ENCODE measurements around the gene TEX22.

TEX22 gene

DNA sequence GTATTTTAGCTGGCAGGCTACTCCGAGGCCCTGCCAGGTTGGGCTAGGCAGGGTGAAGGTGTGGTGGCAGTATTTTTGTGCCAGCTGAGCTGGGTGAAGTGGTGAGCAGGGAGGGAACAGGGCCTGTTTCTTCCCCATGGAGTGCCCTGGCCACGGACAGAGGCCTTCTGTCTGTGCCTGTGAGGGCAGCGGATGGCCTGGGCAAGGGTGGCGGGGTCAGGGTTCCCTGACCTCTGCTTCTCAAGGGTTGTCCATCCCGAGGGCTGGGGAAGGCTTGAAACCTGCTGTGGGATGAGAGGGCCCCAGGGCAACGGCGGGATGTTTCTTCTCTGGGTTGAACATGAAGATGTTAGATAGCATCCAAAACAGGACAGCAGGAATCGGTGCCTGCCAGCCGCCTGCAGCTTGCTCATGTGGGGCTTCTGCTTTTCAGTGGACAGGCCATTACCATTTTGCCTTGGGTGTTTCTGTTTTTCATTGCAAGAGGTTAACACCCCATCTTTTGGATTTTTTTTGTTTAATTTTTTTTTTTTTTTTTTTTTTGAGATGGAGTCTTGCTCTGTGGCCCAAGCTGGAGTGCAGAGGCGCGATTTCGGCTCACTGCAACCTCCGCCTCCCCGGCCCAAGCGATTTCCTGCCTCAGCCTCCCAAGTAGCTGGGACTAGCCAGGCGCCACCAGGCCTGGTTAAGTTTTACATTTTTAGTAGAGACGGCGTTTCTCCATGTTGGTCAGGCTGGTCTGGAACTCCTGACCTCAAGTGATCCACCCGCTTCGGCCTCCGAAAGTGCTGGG is 24.6 kb downstream of the TEX22 start:
- DNase-seq, result no peak

DNA sequence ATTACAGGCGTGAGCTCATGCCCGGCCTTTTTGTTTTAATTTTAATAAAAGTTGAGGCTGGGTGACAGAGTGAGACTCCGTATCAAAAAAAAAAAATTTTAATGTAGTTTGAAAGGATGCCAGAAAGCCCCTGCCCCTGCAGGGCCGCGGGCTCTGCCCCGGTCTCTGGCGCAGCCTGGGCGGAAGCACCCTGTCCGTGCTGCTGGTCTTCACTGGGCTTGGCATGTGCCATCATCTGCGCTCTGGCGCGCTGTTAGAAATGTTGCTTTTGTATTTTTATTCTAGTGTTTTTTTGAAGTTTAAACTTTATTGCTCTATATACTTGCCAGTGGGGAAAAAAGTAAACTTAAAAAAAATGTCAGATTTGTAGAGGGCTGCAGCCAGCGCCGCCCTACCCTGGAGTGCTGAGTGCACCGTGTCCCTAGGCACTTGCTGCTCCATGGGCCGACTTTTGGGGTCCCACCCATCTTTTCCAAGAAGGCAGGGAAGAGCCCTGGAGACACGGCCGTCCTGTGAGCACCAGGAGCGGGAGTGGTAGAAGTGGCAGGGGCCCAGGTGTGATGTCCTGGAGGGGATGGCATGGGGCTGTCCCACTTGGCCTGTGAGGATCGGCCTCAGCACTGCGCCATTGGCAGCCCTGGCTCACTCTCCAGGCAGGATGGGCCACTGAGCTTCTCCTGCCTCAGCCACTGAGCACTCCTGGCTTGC is 25.3 kb downstream of the TEX22 start:
- DNase-seq, result no peak

DNA sequence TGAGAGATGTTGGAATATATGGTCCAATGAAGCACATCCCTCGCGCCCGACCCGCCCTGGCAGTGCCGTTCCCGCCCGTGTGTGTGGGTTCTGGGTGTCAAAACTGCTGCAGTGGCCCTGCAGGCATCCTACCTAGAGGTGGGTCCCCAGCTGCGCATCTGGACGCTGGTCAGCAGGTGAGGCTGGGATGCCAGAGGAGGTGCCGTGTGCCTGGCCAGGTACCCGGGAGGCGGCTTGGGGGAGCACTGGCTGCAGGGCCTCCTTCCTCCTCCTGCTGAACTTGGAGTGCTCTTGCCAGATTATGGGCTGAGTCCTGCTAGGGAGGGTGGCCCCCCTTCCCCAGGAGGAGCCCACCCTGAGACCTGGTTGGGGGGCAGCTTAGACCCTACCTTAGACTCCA is 26.5 kb downstream of the TEX22 start:
- DNase-seq, result no peak

DNA sequence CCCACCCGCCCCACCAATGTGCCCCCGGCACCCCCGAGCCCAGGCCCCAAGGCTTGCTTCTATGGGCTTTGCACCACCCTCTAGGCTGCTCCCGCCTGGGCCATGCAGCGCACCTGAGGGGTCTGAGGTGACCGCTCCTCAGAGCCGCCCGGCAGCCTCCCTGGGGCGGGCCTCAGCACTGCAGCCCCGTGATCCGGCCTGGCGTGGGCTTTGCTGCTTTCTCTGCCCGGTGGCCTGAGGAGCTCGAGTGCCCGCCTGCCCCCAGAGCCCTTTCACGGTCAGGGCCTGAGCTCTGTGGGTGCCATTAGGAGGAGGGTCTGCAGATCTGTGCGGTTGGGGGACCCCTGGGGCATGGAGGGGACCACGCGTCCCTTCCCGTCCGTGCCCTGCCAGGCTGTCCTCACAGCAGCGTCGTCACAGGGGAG is 27.5 kb downstream of the TEX22 start:
- no peak for DNase-seq

DNA sequence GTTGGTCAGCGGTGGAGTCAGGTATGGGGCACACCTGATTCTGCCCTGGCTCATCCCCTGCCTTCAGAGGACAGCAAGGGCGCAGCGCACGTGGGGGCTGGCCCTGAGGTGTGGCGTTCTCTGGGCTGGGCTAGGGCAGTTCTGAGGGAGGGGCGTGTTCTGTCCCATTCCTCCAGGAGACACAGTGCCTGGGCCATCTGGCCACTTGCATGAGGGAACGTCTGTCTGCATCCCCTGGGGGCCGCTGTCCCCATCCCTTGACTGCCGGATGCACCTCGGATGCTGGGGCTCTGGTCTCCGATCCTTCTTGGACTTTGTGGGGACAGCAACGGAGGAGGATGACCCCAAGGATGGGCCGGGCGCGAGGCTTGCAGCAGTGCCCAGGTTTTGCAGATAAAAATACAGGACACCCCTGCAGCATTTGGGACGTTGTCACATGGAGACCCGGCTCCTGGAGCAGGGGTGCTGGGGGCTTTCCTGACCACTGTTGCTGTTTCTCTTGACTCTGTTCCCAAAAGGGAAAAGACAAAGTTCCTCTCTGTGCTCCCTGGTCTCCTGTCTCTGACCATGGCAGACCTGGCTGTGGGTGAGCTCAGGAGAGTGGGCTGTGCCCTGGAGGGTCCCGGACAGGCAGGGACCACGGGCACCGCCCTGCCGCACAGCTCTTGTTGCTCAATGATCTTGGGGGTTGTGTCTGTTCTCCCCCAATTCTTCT is 28.2 kb downstream of the TEX22 start:
- no peak for DNase-seq

DNA sequence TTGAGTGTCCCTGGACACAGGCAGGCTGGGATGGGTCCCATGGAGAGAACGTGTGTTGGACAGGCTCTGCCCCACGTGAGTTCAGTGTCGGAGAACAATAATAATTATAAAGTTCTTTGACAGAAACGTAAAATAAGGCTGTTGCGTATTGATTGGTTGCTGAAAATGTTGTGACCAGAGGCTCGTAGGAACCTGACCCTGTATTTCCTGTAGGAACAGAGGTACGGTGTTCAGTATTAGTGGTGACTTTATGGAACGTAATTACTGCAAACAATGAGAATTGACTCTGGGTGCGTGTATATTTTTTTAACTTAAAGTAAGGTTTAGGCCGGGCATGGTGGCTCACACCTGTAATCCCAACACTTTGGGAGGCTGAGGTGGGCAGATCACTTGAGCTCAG is 29.1 kb downstream of the TEX22 start:
- DNase-seq, result no peak

DNA sequence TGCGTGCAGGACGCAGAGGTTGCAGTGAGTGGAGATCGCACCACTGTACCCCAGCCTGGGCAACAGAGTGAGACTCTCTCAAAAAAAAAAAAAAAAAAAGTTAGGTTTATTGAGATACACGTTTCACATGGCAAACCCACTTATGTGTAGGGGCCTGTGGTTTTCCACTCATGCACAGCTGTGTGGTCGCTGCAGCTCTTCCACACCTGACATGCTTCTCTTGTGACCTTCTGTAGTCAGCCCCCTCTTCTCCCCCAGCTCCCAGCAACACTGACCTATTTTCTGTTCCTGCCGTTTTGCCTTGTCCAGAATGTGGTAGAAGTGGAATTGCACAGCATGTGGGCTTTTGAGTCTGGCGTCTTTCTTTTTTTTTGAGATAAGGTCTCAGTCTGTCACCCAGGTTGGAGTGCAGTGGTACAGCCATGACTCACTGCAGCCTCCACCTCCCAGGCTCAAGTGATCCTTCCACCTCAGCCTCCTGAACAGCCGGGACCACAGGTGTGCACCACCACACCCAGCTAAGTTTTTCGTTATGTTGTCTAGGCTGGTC is 29.7 kb downstream of the TEX22 start:
- no peak for DNase-seq

DNA sequence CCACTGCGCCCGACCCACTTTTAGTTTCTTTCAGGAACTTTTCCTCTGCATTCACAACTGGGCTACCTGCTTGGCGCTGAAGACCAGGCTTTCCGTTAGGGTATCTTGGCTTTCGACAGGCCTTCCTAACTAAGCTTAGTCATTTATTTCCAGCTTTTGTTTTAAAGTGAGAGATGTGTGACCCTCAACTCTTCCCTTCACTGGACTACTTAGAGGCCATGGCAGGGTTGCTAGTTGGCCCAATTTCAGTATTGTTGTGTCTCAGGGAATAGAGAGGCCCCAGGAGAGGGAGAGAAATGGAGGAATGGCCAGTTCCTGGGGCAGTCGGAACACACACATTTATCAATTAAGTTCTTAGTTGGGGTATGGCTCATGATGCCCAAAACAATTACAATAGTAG is 31.7 kb downstream of the TEX22 start:
- no peak for DNase-seq

DNA sequence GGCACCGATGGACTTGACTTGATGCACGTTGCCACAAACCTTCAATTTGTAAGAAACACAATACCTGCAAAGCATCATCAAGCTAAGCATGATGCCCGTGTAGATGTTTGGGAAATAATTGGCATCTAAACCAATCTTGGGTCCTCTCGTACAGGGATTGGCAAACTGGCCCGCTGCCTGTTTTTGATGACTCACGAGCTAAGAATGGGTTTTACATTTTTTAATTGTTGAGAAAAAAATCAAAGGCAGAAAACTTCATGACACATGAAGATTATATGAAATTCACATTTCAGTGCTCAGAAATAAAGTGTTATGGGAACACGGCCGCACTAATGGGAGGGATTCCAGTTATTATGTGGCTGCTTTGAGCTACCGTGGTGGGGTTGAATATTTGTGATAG is 32.2 kb downstream of the TEX22 start:
- no peak for DNase-seq

DNA sequence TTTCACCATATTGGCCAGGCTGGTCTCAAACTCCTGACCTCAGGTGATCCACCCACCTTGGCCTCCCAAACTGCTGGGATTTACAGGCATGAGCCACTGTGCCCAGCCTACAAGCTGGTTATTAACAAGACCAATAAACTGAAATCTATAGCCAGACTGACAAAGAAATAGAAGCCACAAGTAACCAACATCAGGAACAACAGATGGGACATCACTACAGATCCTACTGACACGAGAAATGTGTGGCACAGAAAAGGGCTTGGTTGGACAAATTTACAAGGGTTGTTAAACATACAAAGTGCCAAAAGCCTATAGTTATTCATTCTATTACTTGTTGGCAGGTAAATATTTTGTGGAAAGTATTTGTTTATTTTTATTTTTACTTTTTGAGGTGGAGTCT is 32.9 kb downstream of the TEX22 start:
- DNase-seq, result no peak

DNA sequence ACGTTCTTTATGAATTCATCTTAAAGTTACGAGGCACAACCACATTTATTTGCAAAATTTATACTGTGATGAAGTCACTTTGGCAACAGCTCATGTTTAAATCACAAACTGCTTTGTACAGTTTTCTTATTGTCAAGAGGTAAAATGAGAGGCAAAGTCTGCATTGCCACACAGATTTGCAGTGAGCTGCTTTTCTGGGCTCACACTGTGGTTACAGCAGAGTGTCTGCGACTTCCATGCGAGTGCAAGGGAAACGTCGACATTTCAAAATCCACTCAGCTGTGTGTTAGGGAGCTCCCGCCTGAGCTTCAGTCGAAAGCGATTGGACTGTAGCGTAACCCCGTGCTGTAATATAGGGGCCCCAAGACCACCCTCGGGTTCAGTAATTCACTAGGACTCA is 34.3 kb downstream of the TEX22 start:
- DNase-seq, result no peak

DNA sequence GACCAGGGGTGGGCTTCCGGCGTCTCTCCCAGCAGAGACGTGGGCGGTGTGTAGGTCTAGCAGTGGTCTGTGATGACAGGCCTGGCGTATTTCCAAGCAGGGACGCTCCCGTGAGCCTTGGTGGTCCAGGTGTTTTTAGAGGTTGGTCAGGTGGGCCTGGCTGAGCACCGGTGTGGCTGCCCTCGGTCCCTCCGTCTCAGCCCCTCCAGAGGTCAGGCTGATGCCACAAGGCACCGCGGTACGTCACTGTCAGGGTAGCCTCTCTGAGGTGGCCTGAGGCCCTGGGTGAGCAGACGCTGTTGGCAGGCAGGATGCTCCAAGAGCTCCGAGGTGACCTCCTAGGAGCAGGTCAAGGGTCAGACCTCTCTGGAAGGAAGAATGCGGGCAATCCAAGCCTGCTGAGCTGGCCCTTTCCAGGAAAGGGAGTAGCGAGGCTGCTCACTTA is 34.8 kb downstream of the TEX22 start:
- DNase-seq, result no peak

DNA sequence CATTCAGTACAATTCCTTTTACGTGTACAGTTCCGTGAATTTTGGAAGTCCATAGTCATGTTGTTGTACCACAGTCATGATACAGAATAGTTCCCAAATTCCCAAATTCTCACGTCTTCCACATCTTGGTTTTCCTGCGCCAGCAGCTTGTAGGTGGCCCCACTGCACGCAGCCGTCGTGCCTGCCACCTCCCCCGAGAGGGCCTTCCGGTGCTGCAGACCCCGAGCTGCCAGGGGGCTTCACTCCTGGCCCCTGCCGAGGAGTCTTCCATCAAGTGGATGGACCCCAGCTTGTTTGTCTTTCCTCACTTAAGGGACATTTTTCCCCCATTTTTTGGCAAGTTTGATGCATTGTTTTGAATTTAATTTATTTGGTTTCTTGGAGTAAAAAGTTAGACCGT is 38.1 kb downstream of the TEX22 start:
- no peak for DNase-seq

DNA sequence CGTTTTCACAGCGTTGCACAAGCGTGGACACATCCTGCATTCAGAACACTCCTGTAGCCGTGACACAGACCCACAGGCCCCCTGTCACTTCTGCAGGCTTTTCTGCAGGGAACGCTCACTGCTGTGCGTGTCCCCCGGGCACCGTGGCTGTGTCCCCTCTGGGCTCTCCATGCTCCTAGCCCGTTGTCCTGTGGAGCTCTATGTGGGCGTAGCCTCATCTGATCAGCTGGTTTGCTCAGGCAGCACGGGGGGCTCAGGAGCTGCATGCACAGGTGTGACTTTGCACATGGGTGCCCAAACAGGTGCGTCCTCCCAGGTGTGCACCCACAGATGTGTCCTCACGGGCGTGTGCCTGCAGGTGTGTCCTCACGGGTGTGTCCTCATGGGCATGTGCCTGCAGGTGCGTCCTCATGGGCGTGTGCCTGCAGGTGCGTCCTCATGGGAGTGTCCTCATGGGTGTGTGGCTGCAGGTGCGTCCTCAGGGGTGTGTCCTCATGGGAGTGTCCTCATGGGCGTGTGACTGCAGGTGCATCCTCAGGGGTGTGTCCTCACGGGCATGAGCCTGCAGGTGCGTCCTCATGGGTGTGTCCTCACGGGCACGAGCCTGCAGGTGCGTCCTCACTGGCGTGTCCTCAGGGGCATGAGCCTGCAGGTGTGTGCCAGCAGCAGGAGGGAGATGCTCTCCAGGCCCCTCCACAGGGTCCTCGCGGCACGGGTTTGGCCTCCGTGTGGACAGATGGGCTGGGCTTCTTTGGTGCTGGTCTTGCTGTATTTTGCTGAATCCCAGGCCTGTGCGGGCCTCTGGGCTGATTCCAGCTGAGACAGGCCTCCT is 38.8 kb downstream of the TEX22 start:
- DNase-seq, result no peak

DNA sequence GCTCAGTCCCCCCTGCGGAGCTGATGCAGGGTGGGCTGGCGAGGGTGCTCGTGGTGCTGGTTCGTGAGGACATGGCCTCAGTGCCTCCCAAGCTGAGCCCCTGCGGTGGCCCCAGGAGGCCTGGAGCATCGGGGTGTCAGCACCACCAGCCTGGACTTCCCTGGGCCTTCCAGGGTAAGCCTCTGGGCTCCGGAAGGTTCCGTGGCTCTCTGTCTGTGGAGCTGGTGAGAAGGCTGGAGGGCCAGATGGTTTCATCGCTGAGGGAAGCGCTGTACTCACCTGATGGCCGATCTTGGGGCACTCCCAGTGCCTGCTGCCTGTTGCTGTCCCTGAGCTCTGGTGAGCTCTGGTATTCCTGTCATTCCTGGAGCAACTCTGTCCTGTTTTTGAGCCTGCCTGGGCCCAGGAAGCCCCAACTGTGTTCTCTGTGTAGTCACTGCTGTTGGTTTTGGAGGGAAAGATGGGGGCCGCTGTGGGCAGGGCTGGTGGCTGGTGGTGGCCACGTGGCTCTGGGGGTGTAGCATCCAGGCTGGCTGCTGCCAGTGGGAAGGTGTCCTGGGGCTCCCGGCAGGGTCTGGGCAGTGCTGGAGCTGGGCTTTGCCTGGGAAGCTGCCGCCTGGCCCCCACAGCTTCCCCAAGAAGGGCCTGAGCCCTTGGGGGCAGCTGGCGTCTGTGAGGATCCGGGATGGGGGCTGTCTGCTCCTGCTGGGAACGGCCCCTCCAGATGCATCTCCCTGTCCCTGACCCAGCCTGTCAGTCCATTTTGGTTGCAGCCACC is 39.6 kb downstream of the TEX22 start:
- no peak for DNase-seq

DNA sequence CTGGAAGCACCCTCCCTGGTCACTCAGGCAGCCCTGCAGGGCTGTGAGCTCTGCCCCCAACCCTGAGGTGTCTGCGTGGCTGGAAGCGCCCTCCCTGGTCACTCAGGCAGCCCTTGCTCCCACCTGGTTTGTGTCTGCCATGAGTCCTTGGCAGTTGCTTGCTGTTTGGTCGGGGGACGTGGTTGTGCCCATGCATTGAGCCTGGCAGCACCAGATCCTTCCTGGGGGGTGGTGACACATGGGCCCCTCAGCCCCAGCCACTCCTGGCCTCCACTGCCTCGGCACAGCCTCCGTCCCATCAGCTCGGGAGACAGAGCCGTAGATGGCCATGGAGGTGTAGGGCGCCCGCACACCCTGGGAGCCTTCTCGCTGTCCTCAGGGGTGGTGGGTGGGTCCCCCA is 40.8 kb downstream of the TEX22 start:
- no peak for DNase-seq

DNA sequence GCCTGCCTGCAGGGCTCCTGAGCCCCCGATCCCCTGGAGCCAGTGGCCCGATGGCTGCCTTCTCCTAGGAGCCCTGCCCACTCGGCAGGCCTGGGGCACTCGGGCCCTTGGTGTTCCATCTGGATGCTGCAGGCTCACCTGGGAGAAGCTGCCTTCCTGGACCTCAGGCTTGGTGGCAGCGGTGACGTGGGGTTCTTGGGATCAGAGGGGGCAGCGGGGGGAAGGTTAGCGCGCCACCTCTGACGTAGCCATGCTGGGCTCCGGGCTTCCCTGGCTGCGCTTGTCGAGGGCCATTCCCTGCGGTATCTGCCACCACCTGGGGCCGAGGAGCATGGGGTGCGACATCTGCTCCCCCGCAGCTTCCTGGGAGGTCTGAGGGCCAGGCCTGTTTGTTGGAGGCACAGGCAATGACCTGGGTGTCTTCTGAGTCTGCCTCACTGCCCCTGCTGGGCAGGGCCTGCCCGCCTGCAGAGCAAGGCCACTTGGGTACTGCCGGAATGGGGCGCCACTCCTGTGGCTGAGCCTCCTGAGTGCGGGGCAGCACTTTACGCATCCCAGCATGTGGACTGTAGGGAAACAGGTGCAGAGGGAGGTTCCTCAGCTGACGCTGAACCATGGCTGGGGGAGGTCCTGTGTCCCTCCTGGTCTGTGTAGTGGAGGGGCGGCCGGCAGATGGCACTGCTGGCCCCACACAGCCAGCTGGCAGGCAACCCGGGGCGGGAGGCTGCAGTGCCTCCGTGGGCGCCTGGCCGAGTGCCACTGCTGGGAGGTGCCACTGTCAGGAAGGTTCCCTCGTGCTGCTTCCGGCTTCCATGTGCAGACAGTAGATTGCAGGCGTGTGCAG is 41.6 kb downstream of the TEX22 start:
- DNase-seq, result no peak

DNA sequence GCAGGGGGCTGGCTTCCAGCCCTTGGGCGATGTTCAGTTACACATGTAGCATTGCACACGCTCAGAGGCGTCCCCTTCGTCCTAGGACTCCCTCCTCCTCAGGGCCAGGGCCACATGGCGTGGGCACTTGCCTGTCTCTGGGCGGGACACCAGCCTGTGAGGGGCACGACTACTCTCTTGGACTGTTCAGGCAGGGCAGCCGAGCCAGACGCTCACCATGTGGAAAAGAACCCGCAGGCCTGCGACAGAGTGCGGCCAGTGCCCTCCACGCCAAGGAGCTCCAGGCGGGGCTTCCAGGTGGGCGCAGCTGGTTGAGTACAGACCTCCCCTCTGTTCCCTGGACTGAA is 42.2 kb downstream of the TEX22 start:
- no peak for DNase-seq

DNA sequence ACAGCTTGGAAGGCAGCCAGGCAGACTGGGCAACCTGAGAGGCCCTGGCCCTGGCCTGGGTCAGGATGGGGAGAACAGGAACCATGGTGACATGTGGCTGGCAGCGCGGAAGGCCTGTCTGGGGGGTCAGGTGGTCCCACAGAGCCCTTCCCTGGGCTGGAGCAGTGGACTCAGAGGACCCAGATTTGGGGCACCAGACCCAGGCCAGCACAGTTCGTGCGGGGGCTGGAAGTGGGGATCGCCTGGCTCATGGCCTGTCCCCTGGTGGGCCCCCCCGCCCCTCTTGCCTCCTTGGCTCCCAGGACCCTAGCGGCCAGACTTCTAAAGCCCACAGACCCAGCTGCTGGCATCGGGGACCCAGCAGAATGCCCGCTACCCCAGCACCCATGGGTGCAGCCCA is 42.7 kb downstream of the TEX22 start:
- no peak for DNase-seq

DNA sequence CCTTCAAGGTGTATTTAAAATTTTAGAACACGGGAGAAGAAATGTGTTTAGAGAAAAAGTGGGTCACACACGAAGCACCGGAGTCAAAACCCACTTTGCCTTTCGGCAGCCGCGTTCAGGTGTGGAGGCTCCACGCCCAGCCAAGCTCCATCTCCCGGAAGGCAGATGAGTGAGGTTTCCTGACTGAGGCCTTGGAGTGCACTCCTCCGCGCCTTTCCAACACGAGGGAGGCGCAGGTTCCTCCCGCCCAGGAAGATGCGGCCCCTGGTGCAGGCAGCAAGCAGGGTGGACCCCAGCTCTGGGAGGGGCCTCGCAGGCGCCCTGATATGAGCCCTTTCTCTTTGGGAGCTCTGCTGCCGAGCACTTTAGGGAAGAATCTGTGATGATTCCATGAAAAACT is 43.8 kb downstream of the TEX22 start:
- no peak for DNase-seq

DNA sequence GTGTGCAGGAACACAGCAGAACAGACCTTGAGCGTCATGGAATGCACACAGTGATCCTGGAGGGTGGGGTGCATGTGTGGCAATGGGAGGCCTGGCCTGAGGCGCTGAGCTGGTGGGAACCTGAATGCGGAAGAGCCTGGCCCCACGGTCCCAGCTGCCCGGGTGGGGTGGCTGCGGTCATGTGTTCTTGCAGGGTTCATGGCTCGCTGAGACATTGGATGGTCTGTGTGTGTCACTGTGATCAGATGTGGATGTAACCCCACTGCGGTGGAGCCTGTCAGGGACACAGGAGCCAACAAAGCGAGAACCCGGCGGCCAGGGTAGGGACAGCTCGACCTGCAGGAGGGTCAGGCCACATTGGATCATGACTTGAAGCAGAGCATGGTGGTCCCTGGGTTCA is 44.5 kb downstream of the TEX22 start:
- DNase-seq, result no peak

All from suppressor macrophage treated with lipopolysaccharide for 1 hour (primary cell).